ENCODE results near the gene CRHR1.
A peak's percentile ranks its signal among the peaks of the same experiment; 100 is the strongest.

The CRHR1 gene

GRCh38 chr17:45759761-45760160 lies 24.4 kb upstream of the CRHR1 start:
- no peak for DNase-seq

GRCh38 chr17:45761957-45762565 lies 22.1 kb upstream of the CRHR1 start:
- DNase-seq, result no peak

GRCh38 chr17:45763182-45763581 lies 20.9 kb upstream of the CRHR1 start:
- no peak for DNase-seq

GRCh38 chr17:45764479-45764878 lies 19.6 kb upstream of the CRHR1 start:
- no peak for DNase-seq

- no peak for DNase-seq
These were observed 16.1 kb upstream of the CRHR1 start for GRCh38 chr17:45768000-45768399.

GRCh38 chr17:45770632-45771270 lies 13.4 kb upstream of the CRHR1 start:
- no peak for DNase-seq

GRCh38 chr17:45771271-45771959 lies 12.7 kb upstream of the CRHR1 start:
- DNase-seq, result no peak

- peak; percentile 79 for DNase-seq
These were observed 9.0 kb upstream of the CRHR1 start for GRCh38 chr17:45775148-45775547.

GRCh38 chr17:45775576-45776011 lies 8.5 kb upstream of the CRHR1 start:
- peak; percentile 87 for DNase-seq

- no peak for DNase-seq
These were observed 7.2 kb upstream of the CRHR1 start for GRCh38 chr17:45776896-45777295.

- no peak for DNase-seq
These were observed 6.7 kb upstream of the CRHR1 start for GRCh38 chr17:45777388-45777787.

GRCh38 chr17:45780921-45781320 lies 3.2 kb upstream of the CRHR1 start:
- DNase-seq, result no peak

GRCh38 chr17:45782889-45783592 lies 1.1 kb upstream of the CRHR1 start:
- no peak for DNase-seq

GRCh38 chr17:45783593-45784292 lies 377 bp upstream of the CRHR1 start:
- no peak for DNase-seq

- no peak for DNase-seq
These were observed 790 bp downstream of the CRHR1 start for GRCh38 chr17:45784741-45785479.

- DNase-seq, result no peak
These were observed 1.5 kb downstream of the CRHR1 start for GRCh38 chr17:45785480-45786193.

- no peak for DNase-seq
These were observed 2.2 kb downstream of the CRHR1 start for GRCh38 chr17:45786349-45786748.

- DNase-seq, result no peak
These were observed 2.9 kb downstream of the CRHR1 start for GRCh38 chr17:45787044-45787443.

GRCh38 chr17:45787656-45788055 lies 3.5 kb downstream of the CRHR1 start:
- no peak for DNase-seq

GRCh38 chr17:45788057-45788456 lies 3.9 kb downstream of the CRHR1 start:
- no peak for DNase-seq

- no peak for DNase-seq
These were observed 5.8 kb downstream of the CRHR1 start for GRCh38 chr17:45789874-45790273.
